Sigmoid colon (tissue), 7 donors: Measurements from ENCODE around the gene LPAR2. TPM values are rescaled to one million over a fixed set of nuclear protein-coding genes. Genes with fewer than 3 reads are reported as not detected.

Experiments
- DNase-seq: peaks from one replicate; pipeline ENCODE4 v3.0.0-alpha.2; 2019
- H3K27ac ChIP-seq, 4 donors: fragments of 200-600 bp; sonication (generic); one replicate each; pipeline ENCODE4 v1.5.1; 2016 to 2019; ENCODE audit warnings: mild to moderate bottlenecking in 1 of 4
- H3K27me3 ChIP-seq, 3 donors: fragments of 200-600 bp; sonication (generic); one replicate each; pipeline ENCODE4 v1.5.1; 2019; ENCODE audit warnings: mild to moderate bottlenecking in 1 of 3
- H3K36me3 ChIP-seq, 4 donors: fragments of 200-600 bp; sonication (generic); one replicate each; pipeline ENCODE4 v1.5.1; 2016 to 2019
- H3K4me1 ChIP-seq, 4 donors: fragments of 200-600 bp; sonication (generic); one replicate each; pipeline ENCODE4 v1.5.1; 2017 to 2019
- H3K4me3 ChIP-seq, 4 donors: fragments of 200-600 bp; sonication (generic); one replicate each; pipeline ENCODE4 v1.5.1; 2017 to 2019; ENCODE audit warnings: mild to moderate bottlenecking in 2 of 4, moderate library complexity in 1 of 4
- H3K9me3 ChIP-seq, 4 donors: fragments of 200-600 bp in 3 of 4; sonication (generic) in 3 of 4; one replicate each; pipeline versions ENCODE4 v1.5.1 to v1.6.1; 2013 to 2019
- EP300 ChIP-seq, 4 donors: sonication (generic); formaldehyde crosslinking; IDR thresholded peaks; one replicate each; pipeline ENCODE4 v1.6.1; 2017; ENCODE audit warnings: antibody characterized with exemption in 4 of 4
- POLR2A ChIP-seq, 2 donors: fragments of 450-650 bp; IDR thresholded peaks; one replicate each; pipeline ENCODE4 v1.6.1; 2016; ENCODE audit warnings: antibody characterized with exemption in 2 of 2, mild to moderate bottlenecking in 2 of 2, moderate library complexity in 2 of 2
- POLR2AphosphoS5 ChIP-seq, 4 donors: sonication (generic); formaldehyde crosslinking; IDR thresholded peaks; one replicate each; pipeline ENCODE4 v1.6.1; 2017; ENCODE audit warnings: antibody characterized with exemption in 4 of 4
- WGBS, 2 donors: extraction: QIAGEN DNeasy Blood & Tissue Kit; methylation state at CpG; one replicate each; pipeline ENCODE4 v1.1.7; 2013; 5-methylcytosine and 5-hydroxymethylcytosine counted together
- intact Hi-C: fragments of 100-400 bp; cut with DNase I; formaldehyde crosslinking; loops from one replicate; pipeline ENCODE4 v1.15.1; 2023
- polyA plus RNA-seq, 3 donors: library from polyadenylated mRNA; stranded (reverse); fragments of 200-250 nt; gene quantifications; one replicate each; pipeline ENCODE4 v1.2.3, GENCODE V29; 2013
- total RNA-seq, 4 donors: library from RNA; depleted of rRNA; stranded (reverse); fragments of >200 nt; gene quantifications; one replicate each; pipeline ENCODE4 v1.1.0, GENCODE V29; 2016
- TF ChIP-seq, protein P1 (sequence below), 4 experiments: fragments of 450-650 bp in 3 of 4; fragments of 200-600 bp in 1 of 4; IDR thresholded peaks; one replicate each; pipeline ENCODE4 v1.5.1; 2016 to 2019; ENCODE audit warnings: antibody characterized with exemption in 4 of 4, mild to moderate bottlenecking in 3 of 4, moderate library complexity in 2 of 4
- donor health status: healthy with polysubstance abuse.
- donor health status: Bipolar disorder and iron deficiency.
- donor health status: healthy.

Gene LPAR2
- total and polyA plus RNA-seq, 7 donors: 0.33 to 19.9 (median 3.6) TPM

DNA sequence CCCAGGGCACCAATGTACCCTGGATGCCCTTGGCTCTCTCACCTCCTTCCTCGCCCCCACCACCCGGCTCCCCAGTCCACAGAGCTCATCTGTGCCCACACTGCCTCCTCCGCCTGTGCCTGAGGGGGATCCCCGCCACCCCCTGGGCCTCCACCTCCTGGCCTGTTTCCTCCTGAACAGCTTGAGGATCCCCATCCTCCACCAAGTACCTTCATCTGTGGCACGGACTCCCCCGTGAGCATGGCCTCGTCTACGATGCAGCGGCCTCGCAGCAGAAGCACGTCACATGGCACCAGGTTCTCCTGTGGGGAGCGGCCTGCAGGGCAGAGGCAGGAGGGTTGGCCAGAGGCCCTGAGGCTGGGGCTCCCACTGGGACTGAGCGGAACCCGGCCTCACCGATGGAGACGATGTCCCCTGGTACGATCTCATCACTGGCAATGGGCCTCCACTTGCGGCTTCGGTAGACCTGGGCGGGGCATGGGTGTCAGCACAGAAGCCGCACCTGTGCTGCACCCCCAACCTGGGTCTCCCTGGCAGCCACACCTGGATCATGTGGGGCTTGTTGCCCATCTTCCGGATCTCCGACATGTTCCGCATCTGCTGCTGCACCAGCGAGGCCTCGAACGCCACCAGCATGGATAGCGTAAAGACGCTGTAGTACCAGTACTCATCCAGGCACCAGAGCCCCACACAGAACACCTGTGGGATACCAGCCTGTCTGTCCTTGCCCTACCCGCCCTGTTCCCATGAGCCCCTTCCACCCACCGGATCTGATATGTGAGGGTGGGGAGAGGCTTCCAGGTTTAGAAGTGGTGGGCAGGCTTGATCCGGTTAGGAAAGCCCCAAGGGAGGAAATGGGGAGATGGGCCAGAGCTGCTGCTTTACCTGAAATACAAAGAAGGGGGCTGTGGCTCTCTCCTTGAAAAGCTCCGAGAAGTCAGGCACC is 28.7 kb upstream of the LPAR2 start:
- Histone ChIP-seq H3K27ac (no peak overlapping the region), H3K9me3 (no peaks in the 10 kb centered on the region), H3K4me1 (peaks cover 0 to 9% (median 8%) of the 10 kb centered on the region in 4 donors), H3K4me3 (no peak overlapping the region), H3K27me3 (no peaks in the 10 kb centered on the region), H3K36me3 (peaks cover 45 to 86% (median 75%) of the 10 kb centered on the region in 4 donors)
- no peak for DNase-seq
- WGBS, 2 donors: 96% methylated on average over 33 of the region's 33 CpGs
- TF ChIP-seq EP300 (IDR thresholded peaks at IDR 0.05) (no peak), POLR2A (IDR thresholded peaks at IDR 0.05) (no peak), POLR2AphosphoS5 (IDR thresholded peaks at IDR 0.05) (no peak)
- TF ChIP-seq, protein P1, sequence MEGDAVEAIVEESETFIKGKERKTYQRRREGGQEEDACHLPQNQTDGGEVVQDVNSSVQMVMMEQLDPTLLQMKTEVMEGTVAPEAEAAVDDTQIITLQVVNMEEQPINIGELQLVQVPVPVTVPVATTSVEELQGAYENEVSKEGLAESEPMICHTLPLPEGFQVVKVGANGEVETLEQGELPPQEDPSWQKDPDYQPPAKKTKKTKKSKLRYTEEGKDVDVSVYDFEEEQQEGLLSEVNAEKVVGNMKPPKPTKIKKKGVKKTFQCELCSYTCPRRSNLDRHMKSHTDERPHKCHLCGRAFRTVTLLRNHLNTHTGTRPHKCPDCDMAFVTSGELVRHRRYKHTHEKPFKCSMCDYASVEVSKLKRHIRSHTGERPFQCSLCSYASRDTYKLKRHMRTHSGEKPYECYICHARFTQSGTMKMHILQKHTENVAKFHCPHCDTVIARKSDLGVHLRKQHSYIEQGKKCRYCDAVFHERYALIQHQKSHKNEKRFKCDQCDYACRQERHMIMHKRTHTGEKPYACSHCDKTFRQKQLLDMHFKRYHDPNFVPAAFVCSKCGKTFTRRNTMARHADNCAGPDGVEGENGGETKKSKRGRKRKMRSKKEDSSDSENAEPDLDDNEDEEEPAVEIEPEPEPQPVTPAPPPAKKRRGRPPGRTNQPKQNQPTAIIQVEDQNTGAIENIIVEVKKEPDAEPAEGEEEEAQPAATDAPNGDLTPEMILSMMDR (IDR thresholded peaks at IDR 0.05): no peak
- intact Hi-C loops: no loop called here

DNA sequence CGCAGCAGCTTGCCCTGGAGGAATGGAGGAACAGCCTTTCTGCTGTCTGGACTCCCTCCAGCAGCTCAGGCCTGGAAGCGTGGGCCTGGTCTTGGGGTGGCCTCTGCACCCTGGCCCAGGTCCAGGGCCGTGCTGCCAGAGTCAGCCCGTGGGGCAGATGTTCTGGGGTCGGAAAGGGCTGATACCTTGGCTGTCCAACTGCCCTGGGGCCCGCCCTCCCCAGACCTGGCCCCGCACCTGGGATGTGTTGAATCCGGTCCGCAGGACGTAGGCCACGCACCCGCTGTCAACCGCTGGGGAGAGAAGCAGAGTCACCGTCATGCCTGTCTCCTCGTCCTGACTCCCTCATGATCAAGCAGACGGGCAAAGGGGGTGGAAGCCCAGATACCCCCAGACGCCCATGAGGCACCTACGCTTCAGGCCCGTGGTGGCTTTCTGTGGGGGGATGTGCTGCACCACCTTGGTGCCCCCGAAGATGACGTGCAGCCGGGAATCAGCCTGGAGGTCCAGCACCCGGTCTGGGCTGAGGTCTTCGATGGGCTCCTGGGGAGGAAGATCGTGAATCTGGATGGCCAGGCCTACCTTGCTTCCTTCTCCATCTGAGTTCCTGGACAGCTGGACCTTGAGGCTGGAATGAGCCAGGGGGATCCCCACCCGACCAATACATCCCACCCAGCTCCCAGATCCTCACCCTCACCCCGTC is 27.8 kb upstream of the LPAR2 start:
- intact Hi-C loops: no loop called here
- H3K27me3 ChIP-seq: no peaks in the 10 kb centered on the region
- peaks cover 54 to 95% (median 85%) of the 10 kb centered on the region in 4 donors for H3K36me3 ChIP-seq
- TF ChIP-seq POLR2A (IDR thresholded peaks at IDR 0.05) (no peak), POLR2AphosphoS5 (IDR thresholded peaks at IDR 0.05) (no peak), EP300 (IDR thresholded peaks at IDR 0.05) (no peak)
- TF ChIP-seq, protein P1 (IDR thresholded peaks at IDR 0.05): no peak
- no peaks in the 10 kb centered on the region for H3K9me3 ChIP-seq
- no peaks in the 10 kb centered on the region for H3K4me1 ChIP-seq
- 91 to 95% methylated on average over 27 of the region's 27 CpGs for WGBS, 2 donors
- H3K4me3 ChIP-seq: no peak overlapping the region
- DNase-seq: no peak
- H3K27ac ChIP-seq: no peak overlapping the region

DNA sequence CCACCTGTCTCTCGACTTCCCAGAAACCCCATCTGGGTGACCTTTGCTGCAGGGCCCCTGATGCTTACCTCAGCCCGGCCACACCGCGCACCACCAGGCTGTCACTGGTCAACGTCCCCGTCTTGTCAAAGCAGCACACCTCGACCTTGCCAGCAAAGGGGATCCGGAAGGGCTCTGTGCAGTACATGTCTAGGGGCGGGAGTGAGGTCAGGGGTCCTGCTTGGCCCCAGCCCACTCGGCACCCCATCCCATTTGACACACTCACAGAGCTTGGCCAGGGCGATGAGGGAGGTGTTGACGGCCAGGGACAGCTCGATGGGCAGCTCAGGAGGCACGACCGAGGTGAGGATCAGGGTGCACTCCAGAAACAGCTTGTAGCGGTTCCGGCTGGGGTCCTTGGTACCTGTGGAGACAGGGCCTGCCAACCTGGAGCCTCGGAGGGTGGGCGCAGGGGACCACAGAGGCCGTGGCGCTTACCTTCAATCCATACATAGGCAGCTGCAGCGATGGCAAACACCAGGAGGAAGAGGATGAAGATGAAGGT is 27.1 kb upstream of the LPAR2 start:
- WGBS, 2 donors: 96 to 97% methylated on average over 22 of the region's 22 CpGs
- H3K27ac ChIP-seq: no peak overlapping the region
- TF ChIP-seq, protein P1 (IDR thresholded peaks at IDR 0.05): no peak
- no peak for TF ChIP-seq EP300 (IDR thresholded peaks at IDR 0.05)
- no peak for TF ChIP-seq POLR2AphosphoS5 (IDR thresholded peaks at IDR 0.05)
- TF ChIP-seq POLR2A (IDR thresholded peaks at IDR 0.05): no peak

DNA sequence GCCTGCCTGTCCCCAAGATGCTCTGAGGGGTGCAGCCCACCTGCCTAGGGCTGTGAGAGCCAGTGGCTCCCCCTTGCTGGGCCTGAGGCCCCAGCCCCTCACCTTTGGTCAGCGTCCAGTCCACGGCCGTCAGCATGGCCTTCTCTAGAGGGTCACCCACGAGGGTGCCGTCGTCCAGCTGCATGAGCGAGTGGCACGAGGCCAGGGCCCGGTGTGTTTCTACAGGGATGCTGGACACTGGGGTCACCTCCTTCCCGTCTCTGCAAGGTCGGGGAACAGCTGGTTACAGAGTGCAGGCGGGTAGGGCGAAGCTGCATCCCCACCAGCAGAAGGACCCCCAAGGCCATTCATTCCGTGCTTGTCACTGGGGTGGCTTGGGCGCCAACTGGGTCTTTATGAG is 26.4 kb upstream of the LPAR2 start:
- Histone ChIP-seq H3K27me3 (no peaks in the 10 kb centered on the region), H3K9me3 (no peaks in the 10 kb centered on the region), H3K4me3 (no peak overlapping the region), H3K36me3 (peaks cover 61 to 100% (median 93%) of the 10 kb centered on the region in 4 donors), H3K27ac (no peak overlapping the region), H3K4me1 (no peaks in the 10 kb centered on the region)
- no peak for TF ChIP-seq POLR2AphosphoS5 (IDR thresholded peaks at IDR 0.05)
- TF ChIP-seq, protein P1 (IDR thresholded peaks at IDR 0.05): no peak
- TF ChIP-seq EP300 (IDR thresholded peaks at IDR 0.05): no peak
- no peak for TF ChIP-seq POLR2A (IDR thresholded peaks at IDR 0.05)
- intact Hi-C loops: no loop called here
- DNase-seq: no peak
- 94 to 97% methylated on average over 15 of the region's 15 CpGs for WGBS, 2 donors

More for the DNA sequence above, 27.1 kb upstream of the LPAR2 start:
- Histone ChIP-seq H3K9me3 (no peaks in the 10 kb centered on the region), H3K4me1 (no peaks in the 10 kb centered on the region), H3K27me3 (no peaks in the 10 kb centered on the region), H3K4me3 (no peak overlapping the region), H3K36me3 (peaks cover 55 to 100% (median 88%) of the 10 kb centered on the region in 4 donors)
- intact Hi-C loops: no loop called here
- no peak for DNase-seq
